Measurements from ENCODE around the gene MAML3. TPM values are rescaled to one million over a fixed set of nuclear protein-coding genes. Genes with fewer than 3 reads are reported as not detected.

Gene MAML3
- total and polyA plus RNA-seq, 2 of the 13 experiments (the other 11 are each of a cell fraction or from before 2014, with no cell fraction given) = 0.05 to 0.13 TPM

GRCh38 chr4:139689093-139689722 lies 464.8 kb downstream of the MAML3 start (continued):
- TF ChIP-seq ZNF746 (CRISPR knock-in tag; IDR thresholded peaks at IDR 0.05) (no peak), ZNF639 (CRISPR knock-in tag; conservative IDR thresholded peaks at IDR 0.05) (no peak), UBTF (CRISPR knock-in tag; IDR thresholded peaks at IDR 0.05) (no peak), ZNF44 (CRISPR knock-in tag; IDR thresholded peaks at IDR 0.05) (no peak), THAP8 (CRISPR knock-in tag; IDR thresholded peaks at IDR 0.05; ENCODE audit: borderline replicate concordance) (no peak), ZNF24 (IDR thresholded peaks at IDR 0.05) (no peak), ZNF451 (CRISPR knock-in tag; IDR thresholded peaks at IDR 0.05) (no peak), ELF4 (CRISPR knock-in tag; IDR thresholded peaks at IDR 0.05; ENCODE audit: borderline replicate concordance) (peak; percentile 11; the same call in 1 of the 2 replicates), HOXA7 (CRISPR knock-in tag; IDR thresholded peaks at IDR 0.05) (no peak), ZNF333 (CRISPR knock-in tag; IDR thresholded peaks at IDR 0.05; ENCODE audit: borderline replicate concordance) (no peak), NFRKB (IDR thresholded peaks at IDR 0.05) (no peak), TBP (CRISPR knock-in tag; IDR thresholded peaks at IDR 0.05) (no peak), TRAFD1 (CRISPR knock-in tag; IDR thresholded peaks at IDR 0.05; ENCODE audit: borderline replicate concordance) (no peak), ATRX (CRISPR knock-in tag; IDR thresholded peaks at IDR 0.05; ENCODE audit: borderline replicate concordance) (no peak), ZNF329 (CRISPR knock-in tag; IDR thresholded peaks at IDR 0.05; ENCODE audit: low read depth) (no peak), ZNF367 (CRISPR knock-in tag; IDR thresholded peaks at IDR 0.05; ENCODE audit: borderline replicate concordance) (no peak), FOSL1 (CRISPR knock-in tag; IDR thresholded peaks at IDR 0.05; ENCODE audit: borderline replicate concordance) (peak; percentile 95), SOX6 (IDR thresholded peaks at IDR 0.05) (no peak), SOX6 (CRISPR knock-in tag; IDR thresholded peaks at IDR 0.05) (peak; percentile 95), ZSCAN25 (CRISPR knock-in tag; IDR thresholded peaks at IDR 0.05) (0 out of 2 replicates have a peak, but pooled peaks have one; percentile 49), RFX5 (IDR thresholded peaks at IDR 0.05; ENCODE audit: low read depth, low read length) (no peak), MAFG (CRISPR knock-in tag; IDR thresholded peaks at IDR 0.05) (no peak), RXRB (CRISPR knock-in tag; IDR thresholded peaks at IDR 0.05; ENCODE audit: borderline replicate concordance) (peak; percentile 96)
- TF ChIP-seq, protein P1, sequence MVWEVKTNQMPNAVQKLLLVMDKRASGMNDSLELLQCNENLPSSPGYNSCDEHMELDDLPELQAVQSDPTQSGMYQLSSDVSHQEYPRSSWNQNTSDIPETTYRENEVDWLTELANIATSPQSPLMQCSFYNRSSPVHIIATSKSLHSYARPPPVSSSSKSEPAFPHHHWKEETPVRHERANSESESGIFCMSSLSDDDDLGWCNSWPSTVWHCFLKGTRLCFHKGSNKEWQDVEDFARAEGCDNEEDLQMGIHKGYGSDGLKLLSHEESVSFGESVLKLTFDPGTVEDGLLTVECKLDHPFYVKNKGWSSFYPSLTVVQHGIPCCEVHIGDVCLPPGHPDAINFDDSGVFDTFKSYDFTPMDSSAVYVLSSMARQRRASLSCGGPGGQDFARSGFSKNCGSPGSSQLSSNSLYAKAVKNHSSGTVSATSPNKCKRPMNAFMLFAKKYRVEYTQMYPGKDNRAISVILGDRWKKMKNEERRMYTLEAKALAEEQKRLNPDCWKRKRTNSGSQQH (CRISPR knock-in tag; IDR thresholded peaks at IDR 0.05; ENCODE audit: low read depth) = peak; percentile 86; the same call in 1 of the 2 replicates

Data from HepG2 (cell line).